ENCODE data around the gene ANKK1.

The ANKK1 gene

GRCh38 chr11:113435190-113435968 lies 47.8 kb downstream of the ANKK1 start:
- TF ChIP-seq CTCF (IDR thresholded peaks at IDR 0.05; ENCODE audit: poor library complexity, severe bottlenecking), result no peak
- H3K27ac ChIP-seq (ENCODE audit: poor library complexity, severe bottlenecking), result no peak overlapping the region
- H3K4me3 ChIP-seq (ENCODE audit: severe bottlenecking), result no peak overlapping the region
- no peaks in the 10 kb centered on the region for H3K36me3 ChIP-seq (ENCODE audit: low read depth)
- no peaks in the 10 kb centered on the region for H3K9me3 ChIP-seq (ENCODE audit: severe bottlenecking)
- ATAC-seq (ENCODE audit: low read depth) (no peak), DNase-seq (ENCODE audit: low spot score) (no peak)
- H3K27me3 ChIP-seq (ENCODE audit: insufficient read depth, poor library complexity, severe bottlenecking), result no peaks in the 10 kb centered on the region
- no peaks in the 10 kb centered on the region for H3K4me1 ChIP-seq (ENCODE audit: insufficient read depth, poor library complexity, severe bottlenecking)

GRCh38 chr11:113436672-113437252 lies 49.2 kb downstream of the ANKK1 start:
- no peak overlapping the region for H3K4me3 ChIP-seq (ENCODE audit: severe bottlenecking)
- no peak for DNase-seq (ENCODE audit: low spot score)
- no peaks in the 10 kb centered on the region for H3K36me3 ChIP-seq (ENCODE audit: low read depth)
- H3K9me3 ChIP-seq (ENCODE audit: severe bottlenecking), result no peaks in the 10 kb centered on the region
- H3K4me1 ChIP-seq (ENCODE audit: insufficient read depth, poor library complexity, severe bottlenecking), result no peaks in the 10 kb centered on the region
- TF ChIP-seq CTCF (IDR thresholded peaks at IDR 0.05; ENCODE audit: poor library complexity, severe bottlenecking), result no peak
- H3K27ac ChIP-seq (ENCODE audit: poor library complexity, severe bottlenecking), result no peak overlapping the region
- H3K27me3 ChIP-seq (ENCODE audit: insufficient read depth, poor library complexity, severe bottlenecking), result no peaks in the 10 kb centered on the region
- ATAC-seq (ENCODE audit: low read depth), result no peak

GRCh38 chr11:113440816-113441215 lies 53.2 kb downstream of the ANKK1 start:
- TF ChIP-seq CTCF (IDR thresholded peaks at IDR 0.05; ENCODE audit: poor library complexity, severe bottlenecking), result no peak
- Histone ChIP-seq H3K27me3 (ENCODE audit: insufficient read depth, poor library complexity, severe bottlenecking) (no peaks in the 10 kb centered on the region), H3K4me3 (ENCODE audit: severe bottlenecking) (no peak overlapping the region), H3K9me3 (ENCODE audit: severe bottlenecking) (no peaks in the 10 kb centered on the region), H3K36me3 (ENCODE audit: low read depth) (no peaks in the 10 kb centered on the region), H3K4me1 (ENCODE audit: insufficient read depth, poor library complexity, severe bottlenecking) (peaks cover 2% of the 10 kb centered on the region), H3K27ac (ENCODE audit: poor library complexity, severe bottlenecking) (no peak overlapping the region)
- ATAC-seq (ENCODE audit: low read depth), result no peak
- DNase-seq (ENCODE audit: low spot score), result no peak

GRCh38 chr11:113444502-113445123 lies 57.0 kb downstream of the ANKK1 start:
- ATAC-seq (ENCODE audit: low read depth) (no peak), DNase-seq (ENCODE audit: low spot score) (no peak)
- Histone ChIP-seq H3K4me1 (ENCODE audit: insufficient read depth, poor library complexity, severe bottlenecking) (peaks cover 28% of the 10 kb centered on the region), H3K36me3 (ENCODE audit: low read depth) (no peaks in the 10 kb centered on the region), H3K27me3 (ENCODE audit: insufficient read depth, poor library complexity, severe bottlenecking) (no peaks in the 10 kb centered on the region), H3K4me3 (ENCODE audit: severe bottlenecking) (no peak overlapping the region), H3K27ac (ENCODE audit: poor library complexity, severe bottlenecking) (no peak overlapping the region), H3K9me3 (ENCODE audit: severe bottlenecking) (no peaks in the 10 kb centered on the region)
- no peak for TF ChIP-seq CTCF (IDR thresholded peaks at IDR 0.05; ENCODE audit: poor library complexity, severe bottlenecking)

All from RWPE2 (cell line).